Occipital lobe (tissue), 2 donors: ENCODE results near the gene SEC22A. TPM values are rescaled to one million over a fixed set of nuclear protein-coding genes. Genes with fewer than 3 reads are reported as not detected.
"Not testable (repeated sequence)": the region's sequence is repeated elsewhere in the genome, so short reads cannot be mapped to it uniquely, and the experiment has no call there.

ENCODE experiments used
- DNase-seq: peaks from one replicate; lab custom pipeline; 2025; lab: John Stamatoyannopoulos, UW
- total RNA-seq: library from RNA; depleted of rRNA; stranded (reverse); fragments of >200 nt; gene quantifications from one replicate; pipeline ENCODE4 v1.2.3, GENCODE V29; 2014

Gene SEC22A
- total RNA-seq, 1 donor from 2014 or later, result 62.2 TPM

DNA sequence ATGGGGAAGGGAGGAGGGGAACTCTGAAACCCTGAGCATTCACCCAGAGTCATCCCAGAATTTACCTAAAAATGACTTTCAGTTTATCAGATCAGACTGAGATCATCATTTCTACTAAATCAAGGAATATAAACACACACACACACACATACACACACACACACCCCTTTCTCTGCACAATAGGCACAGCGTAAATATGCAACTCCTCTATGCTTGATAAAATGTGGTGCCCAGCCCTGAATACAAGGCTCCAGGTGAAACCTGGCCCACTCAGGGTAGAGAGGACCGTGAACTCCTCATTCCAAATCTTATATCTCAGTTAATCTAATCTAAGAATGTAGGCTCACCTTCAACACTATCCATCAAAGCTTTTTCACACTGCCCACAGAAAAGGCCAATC lies 31.8 kb upstream of the SEC22A start:
- DNase-seq, result no peak

DNA sequence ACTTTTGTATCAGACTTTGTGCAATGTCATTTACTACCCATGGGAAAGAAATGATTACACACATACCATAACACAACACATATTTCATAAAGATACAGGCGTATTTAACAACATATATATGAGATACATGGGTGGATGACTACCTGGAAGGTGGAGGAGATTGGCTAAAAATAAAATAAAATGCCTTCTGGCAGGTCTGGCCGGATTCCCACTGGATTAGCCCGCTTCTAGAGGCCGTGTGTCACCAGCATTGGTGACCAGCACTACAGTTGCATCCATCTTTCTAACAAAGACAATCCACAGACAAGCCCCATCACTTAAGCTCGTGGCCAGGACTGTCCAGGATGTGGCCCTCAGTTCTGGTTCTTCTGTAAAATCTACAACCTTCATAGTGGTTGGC lies 21.0 kb upstream of the SEC22A start:
- no peak for DNase-seq

- no peak for DNase-seq
Measured at GRCh38 chr3:123186695-123187094, 15.0 kb upstream of the SEC22A start.

DNA sequence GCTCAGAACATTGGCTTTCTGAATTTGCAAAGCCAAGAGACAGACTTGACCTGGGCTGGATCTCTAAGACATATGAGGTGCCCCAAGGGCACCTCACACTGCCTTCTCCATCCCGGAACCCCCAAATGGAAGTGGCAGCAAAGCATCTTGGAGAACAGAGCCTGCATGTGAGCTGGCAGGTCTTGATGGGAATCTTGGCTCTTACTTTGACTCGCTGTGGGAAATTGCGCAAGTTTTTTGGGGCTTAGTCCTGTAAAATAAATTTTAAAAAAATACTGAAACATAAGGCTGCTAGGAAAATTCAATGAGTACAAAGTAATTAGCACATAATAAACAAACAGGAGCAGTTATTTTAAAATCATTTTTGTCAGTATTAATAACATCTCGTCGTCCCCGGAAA lies 13.7 kb upstream of the SEC22A start:
- DNase-seq, result no peak

- no peak for DNase-seq
Measured at GRCh38 chr3:123193448-123194101, 8.2 kb upstream of the SEC22A start.

- DNase-seq, result no peak
Measured at GRCh38 chr3:123194552-123194951, 7.2 kb upstream of the SEC22A start.

GRCh38 chr3:123198372-123198771 lies 3.4 kb upstream of the SEC22A start:
- DNase-seq, result no peak

DNA sequence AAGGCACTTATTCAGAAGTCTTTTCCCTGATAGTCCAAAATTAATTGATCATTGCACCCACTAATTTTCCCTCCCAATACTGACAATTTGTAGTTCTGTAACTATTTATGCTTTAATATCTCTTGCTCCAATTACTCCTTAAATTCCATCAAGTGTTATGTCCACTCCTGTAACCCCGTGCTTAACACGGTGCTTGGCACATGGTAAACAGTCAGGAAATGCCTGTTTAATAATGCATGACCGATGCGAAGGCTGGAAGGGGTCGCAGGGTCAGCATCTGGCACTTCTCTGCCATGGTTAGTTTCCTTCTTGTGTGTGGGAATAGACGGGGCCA lies 553 bp upstream of the SEC22A start:
- no peak for DNase-seq

DNA sequence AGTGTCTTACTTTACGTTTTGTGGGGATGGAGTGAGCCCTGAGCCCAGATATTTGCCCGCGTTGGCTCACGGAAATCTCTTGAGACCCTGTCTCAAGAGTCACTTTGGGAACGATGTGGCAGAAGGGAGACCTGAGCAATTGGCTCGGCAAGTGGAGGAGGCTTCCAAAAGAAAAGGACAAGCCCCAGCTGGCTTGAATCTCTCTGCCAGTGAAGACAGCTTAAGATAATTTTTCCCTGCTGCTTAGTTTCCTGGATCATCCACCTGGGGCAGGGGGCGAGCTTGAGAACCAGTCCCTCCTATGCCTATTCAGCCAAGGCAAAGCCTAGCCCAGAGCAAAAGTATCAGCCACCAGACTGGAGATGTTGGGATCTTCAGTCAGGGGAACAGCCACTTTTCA lies 708 bp downstream of the SEC22A start:
- no peak for DNase-seq

DNA sequence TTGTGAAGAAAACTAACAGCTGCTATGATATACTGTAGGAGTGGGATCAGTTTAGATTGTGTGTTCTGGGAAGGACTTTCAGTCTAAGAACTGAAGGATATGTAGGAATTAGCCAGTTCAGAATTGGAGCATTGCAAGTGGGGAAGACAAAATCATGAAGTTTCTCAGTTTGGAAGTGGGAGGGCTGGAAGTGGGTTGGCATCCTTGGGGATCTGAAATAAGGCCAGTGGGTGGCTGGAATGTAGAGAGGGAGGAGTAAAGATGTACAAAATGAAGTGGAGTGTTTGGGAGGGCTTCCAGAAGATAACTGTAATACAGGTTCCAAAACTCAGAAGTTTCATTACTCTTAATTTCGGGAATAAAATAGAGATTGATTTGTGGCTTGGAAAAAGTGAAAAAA lies 17.2 kb downstream of the SEC22A start:
- no peak for DNase-seq

DNA sequence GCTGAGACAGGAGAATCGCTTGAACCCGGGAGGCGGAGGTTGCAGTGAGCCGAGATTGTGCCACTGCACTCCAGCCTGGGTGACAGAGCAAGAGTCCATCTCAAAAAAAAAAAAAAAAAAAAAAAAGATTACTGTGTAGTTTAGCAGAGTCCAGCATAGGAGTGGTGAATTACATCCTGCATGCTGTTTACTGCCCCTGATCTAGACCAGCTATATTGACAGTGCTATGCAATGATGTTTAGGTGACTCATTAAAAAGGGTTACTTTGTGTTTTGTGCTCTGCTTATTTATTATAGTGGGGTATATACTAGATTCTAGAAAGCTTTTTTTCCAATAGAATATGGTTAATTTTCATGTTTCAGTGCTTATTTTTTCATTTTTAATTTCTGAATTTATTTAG lies 19.6 kb downstream of the SEC22A start:
- not testable (repeated sequence) for DNase-seq

- no peak for DNase-seq
Measured at GRCh38 chr3:123225016-123225415, 23.3 kb downstream of the SEC22A start.

DNA sequence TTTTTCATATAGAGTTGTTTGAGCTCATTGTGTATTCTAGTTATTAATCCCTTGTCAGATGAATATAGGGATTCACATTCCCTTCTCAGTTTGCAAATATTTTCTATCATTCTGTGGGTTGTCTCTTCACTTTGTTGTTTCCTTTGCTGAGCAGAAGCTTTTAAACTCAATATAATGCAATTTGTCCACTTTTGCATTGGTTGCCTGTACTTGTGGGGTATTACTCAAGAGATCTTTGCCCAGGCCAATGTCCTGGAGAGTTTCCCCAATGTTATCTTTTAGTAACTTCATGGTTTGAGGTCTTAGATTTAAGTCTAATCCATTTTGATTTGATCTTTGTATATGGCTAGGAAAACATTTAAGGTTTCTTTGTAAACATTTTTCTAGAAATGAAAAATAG lies 24.8 kb downstream of the SEC22A start:
- no peak for DNase-seq

- DNase-seq, result no peak
Measured at GRCh38 chr3:123229145-123229544, 27.4 kb downstream of the SEC22A start.

- DNase-seq, result no peak
Measured at GRCh38 chr3:123236902-123237301, 35.2 kb downstream of the SEC22A start.

GRCh38 chr3:123239186-123239585 lies 37.4 kb downstream of the SEC22A start:
- not testable (repeated sequence) for DNase-seq

DNA sequence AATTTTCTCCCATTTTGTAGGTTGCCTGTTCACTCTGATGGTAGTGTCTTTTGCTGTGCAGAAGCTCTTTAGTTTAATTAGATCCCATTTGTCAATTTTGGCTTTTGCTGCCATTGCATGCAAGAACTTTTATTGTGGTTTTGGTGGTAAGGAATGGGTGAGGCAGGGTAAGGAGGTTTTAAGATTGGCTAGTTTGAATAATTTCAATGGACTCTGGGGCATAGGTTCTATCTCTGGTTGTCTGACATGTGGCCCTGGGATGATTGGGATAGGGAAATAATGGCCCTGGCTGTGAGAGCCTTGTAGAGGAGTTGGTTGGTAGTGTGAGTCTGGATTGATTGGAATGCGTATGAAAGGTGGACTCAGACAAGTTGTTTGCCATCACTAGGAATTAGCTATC lies 38.0 kb downstream of the SEC22A start:
- no peak for DNase-seq

DNA sequence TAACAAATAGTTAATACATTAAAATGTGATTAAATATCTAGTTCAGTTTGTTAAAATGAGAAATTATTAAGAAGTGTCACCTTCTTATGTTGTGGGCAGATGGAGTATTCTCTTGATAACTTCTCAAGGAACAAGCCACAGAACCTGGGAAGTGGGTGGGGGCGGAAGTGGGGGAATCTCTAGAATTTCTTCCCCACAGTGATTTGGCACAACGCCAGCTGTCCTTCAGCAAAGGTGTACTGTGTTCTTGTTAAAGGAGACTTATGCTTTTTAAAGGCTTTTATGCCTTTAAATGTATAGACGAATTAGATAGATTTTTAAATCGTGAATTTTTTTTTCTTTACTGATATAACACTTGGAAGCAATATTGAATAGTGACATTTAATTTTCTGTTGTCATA lies 42.4 kb downstream of the SEC22A start:
- no peak for DNase-seq

DNA sequence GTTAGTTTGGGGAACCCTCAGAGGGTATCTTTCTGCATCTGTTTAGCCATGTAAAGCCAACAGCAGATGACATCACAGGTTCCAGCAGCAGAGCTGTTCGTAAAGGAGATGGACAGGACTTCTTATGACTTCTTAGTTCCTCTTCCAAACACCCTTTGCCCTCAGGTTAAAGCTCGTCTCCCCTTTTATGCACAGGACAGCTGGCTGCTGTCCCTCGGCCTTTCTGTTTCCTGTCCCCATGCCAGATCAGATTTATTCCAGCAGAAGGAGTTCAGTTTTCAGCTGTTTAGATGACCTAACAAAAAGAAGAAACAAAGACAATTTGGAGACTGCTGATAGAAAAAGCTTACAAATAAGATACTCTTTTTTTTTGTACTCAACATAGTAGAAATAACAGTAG lies 45.1 kb downstream of the SEC22A start:
- DNase-seq, result no peak

GRCh38 chr3:123256256-123256655 lies 54.5 kb downstream of the SEC22A start:
- no peak for DNase-seq

DNA sequence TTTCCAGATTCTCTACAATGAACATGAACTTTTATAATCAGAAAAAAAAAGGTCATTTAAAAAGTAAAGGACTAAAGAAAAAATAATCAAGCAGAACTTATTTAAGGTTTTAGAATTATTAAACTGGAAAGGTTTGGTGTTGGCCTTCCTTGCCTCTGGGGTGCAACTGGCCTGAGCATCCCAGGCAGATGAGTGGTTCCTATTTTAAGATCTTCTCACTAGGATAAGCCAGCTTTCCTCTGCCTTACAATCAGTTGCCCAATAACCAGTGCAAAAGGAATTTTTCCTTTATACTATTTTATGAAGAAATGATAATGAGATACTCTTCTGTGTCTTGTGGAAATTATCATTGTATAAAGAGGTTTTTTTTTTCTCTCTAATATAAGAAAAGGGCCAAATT lies 56.6 kb downstream of the SEC22A start:
- no peak for DNase-seq

DNA sequence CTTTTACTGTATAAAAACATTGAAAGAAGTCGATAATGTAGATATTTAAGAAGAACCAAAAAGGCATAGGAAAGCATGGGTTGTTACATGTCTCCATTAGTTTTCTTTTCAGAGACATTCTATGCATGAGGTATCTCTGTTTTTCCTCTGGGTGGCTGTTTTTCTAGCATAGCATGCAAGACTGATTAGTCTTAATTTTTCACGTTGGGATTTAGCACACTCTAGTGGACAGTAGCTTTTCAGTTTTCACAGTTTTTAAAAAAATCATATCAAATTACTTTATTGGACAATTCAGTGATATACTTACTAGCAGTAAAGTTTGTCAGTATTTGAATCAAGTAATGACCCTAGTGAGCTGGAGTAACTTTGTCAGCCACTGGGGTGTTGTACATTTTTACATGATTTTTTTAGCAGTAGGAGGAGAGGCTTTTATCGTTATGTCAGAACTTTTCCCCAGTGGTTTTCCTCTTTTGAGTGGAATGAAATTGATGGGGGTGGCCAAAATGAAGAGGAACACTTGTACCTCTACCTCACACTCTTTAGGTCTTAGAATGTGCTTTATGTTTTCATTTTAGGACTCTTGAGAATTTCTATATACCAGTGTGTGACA lies 57.2 kb downstream of the SEC22A start:
- no peak for DNase-seq

GRCh38 chr3:123261666-123262065 lies 59.9 kb downstream of the SEC22A start:
- DNase-seq, result no peak

DNA sequence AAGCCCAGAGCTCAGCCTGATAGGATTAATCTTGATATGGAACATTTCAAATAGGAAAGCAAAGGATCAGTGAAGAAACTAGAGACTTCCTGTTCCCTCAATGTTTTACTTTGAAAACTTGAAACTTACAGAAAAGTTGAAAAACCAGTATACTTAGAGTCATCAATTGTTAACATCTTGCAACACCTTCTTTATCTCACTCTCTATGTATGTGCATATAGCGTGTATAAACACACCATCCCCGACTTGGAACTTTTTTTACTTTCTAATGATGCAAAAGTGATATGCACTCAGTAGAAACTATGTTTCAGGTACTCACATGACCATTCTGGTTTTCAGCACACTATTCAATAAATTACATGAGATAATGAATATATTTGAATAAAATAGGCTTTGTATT lies 60.5 kb downstream of the SEC22A start:
- DNase-seq, result no peak
